Stimulated activated CD4-positive, alpha-beta T cell treated with anti-CD3 and anti-CD28 coated beads, Interleukin-2, amount 100 ng/mL, for 4 hours (primary cell): ENCODE data around the gene BSN.
"Not testable (repeated sequence)": the region's sequence is repeated elsewhere in the genome, so short reads cannot be mapped to it uniquely, and the experiment has no call there.

Experiments used
- DNase-seq: peaks from one replicate; pipeline ENCODE4 v3.0.0-alpha.2; 2020; ENCODE audit warnings: low read depth

Gene BSN

DNA sequence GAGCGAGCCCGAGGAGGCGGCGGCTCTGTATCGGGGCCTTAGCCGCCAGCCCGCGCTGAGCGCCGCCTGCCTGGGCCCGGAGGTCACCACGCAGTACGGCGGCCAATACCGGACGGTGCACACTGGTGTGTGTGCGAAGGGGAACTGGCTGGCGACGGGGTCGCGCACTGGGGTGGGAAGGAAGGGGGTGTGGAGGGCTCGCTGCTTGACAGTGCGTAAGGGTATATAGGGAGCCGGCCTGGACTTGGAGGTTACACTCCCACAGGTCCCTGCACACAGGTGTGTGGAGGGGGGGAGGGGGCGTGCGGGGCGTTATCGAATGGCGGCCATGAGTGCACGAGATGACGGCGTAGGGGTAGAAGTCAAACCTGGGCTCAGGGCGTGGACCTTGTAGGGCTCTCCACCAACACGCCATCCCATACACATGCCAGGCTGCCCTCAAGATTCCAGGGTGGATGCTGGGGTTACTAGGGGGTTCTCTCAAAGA lies 120.3 kb downstream of the BSN start:
- DNase-seq = peak; percentile 21

- DNase-seq = no peak
Measured at GRCh38 chr3:49675912-49676311, 121.6 kb downstream of the BSN start.

DNA sequence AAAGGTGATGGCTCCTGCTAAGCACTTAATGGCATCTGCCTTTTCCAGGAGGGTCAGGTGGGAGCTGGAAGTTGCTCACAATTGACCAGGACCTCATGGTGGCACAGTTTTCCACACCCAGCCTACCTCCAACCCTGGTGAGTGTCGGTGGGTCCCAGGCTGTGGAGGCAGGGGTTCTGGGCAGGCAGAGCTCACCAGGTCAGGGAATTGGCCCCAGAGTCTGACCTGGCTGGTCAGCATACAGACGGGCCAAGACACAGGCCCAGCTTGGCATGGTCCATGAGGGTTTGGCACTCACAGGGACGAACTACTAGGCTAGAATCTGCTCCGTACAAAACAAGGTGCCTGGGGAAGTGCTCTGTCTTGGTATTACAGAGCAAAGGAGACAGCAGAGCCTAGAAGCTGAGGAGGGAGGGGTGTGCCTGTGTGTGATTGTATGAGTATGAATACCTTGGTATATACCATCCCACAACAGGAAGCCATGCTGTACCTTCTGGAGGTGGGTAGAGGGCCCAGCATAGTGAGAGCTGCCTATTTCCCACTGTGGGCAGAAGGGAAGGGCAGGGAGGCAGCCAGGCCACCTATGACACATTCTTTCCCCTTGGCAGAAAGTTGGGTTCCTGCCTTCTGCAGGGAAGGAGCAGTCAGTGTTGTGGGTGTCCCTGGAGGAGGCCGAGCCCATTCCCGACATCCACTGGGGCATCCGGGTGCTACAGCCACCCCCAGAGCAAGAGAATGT lies 126.4 kb downstream of the BSN start:
- no peak for DNase-seq

- no peak for DNase-seq
Measured at GRCh38 chr3:49681232-49681522, 126.9 kb downstream of the BSN start.

DNA sequence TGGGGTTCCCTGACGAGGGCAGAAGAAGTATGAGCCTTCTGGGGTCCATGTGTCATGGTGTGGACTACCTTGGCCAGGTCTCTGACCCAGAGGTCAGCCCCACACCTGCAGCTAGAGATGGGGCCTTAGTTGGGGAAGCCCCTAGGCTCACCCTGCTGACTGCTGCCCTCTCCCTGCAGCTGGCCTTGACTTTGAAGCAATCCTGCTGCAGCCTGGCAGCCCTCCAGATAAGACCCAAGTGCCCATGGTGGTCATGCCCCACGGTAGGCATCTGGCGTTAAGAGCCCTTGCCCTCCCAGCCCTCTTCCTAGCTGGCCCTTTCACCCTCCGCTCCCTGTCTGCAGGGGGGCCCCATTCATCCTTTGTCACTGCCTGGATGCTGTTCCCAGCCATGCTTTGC lies 127.3 kb downstream of the BSN start:
- DNase-seq = no peak

DNA sequence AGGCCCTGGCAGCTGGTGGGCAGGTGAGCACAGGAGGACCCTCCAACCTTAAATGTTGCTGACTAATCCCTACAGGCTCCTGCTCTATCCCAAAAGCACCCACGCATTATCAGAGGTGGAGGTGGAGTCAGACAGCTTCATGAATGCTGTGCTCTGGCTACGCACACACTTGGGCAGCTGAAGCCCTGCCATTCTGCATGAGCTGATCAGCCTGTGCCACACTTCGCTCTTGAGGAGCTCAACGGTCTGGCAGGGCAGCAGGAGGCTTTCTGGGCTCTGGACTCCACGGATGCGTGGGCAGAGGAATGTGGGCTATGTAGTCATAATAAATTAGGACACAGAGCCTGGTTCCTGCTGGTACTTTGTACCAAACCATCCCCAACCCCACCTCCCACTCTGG lies 128.9 kb downstream of the BSN start:
- no peak for DNase-seq

- DNase-seq = not testable (repeated sequence)
Measured at GRCh38 chr3:49684453-49684852, 130.2 kb downstream of the BSN start.

DNA sequence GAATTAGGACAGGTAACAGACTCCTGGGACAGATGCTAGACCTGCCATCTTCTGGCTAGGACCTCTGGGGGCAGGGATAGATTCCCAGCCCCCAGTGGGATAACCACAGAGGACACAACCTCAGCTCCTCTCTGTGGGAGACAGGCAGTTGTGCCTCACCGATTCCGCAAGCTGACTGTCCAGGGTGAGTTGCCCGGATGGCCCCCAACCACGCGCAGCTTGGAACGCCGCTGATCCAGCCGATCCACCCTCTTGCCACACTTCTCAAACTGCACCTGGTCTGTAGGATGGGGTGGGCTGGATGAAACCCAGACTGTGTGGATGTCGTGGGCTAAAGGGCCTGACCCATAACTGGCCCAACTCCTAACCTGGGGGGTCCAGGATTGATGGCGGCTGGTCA lies 130.8 kb downstream of the BSN start:
- DNase-seq = not testable (repeated sequence)

DNA sequence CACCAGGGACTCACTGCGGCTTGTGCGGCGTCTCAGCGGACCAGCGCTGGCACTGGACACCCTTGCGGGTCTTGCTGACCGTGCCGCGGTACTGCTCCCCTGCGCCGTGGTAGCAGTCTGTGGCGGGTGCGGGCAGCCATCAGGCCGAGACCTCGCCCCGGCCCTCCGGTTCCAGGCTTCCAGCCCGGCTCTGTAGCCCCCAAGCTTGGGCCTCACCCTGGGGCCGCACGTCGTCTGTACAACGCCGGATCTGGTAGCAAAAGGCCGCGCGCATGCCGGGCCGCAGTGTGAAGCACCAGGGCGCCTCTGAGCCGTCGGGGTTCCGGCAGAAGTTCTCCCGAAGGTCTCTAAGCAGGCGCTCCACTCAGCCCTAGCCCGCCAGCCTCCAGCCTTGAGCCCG lies 131.6 kb downstream of the BSN start:
- DNase-seq = not testable (repeated sequence)

GRCh38 chr3:49686346-49686745 lies 132.1 kb downstream of the BSN start:
- DNase-seq = not testable (repeated sequence)

DNA sequence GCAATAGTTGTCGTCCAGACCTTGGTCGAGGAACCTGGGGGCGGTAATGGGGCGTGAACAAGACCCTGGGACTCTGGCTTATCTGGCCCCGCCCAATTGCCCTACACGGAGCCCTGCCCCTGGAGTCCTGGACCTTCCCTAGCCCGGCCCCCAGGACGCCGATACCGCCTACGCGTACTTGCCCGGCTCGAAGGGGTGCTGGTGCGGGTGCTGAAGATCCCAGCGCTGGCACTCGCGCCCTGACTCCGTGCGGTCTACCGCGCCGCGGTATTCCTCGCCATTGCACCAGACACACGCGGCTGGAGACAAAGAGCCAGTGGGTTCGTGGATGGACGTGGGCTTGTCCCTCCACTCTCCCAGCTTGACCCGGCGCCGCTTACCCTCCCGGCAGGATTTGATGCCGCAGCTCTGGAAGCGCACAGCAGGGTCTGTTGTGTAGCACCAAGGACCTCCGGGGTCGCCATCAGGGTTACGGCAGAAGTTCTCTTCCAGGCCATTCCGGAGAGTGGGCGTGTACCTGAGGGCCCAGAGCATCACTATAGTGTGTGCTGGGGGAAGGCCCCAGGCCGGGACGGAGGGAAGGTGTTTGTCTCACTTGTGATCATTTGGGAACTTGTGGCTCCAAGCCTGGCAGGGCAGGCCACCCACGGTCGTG lies 132.6 kb downstream of the BSN start:
- peak; percentile 18 for DNase-seq

DNA sequence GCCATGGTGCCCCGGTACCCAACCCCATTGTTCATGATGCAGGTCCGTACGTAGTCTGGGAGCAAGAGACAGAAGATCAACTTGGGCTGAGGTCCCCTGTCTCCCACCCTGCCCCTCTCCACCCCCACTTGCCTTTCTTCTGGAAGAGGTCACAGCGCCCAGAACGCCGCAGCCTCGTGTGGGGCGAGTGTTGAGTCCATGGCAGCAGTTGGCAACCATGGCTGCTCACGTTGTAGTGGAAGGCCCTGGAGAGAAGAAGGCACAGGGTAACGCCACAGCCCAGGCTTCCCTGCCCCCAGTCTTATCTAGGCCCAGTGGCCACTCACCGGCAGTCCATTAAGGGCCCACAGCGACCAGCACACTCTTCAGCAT lies 133.1 kb downstream of the BSN start:
- not testable (repeated sequence) for DNase-seq

- DNase-seq = not testable (repeated sequence)
Measured at GRCh38 chr3:49688338-49689045, 134.2 kb downstream of the BSN start.

DNA sequence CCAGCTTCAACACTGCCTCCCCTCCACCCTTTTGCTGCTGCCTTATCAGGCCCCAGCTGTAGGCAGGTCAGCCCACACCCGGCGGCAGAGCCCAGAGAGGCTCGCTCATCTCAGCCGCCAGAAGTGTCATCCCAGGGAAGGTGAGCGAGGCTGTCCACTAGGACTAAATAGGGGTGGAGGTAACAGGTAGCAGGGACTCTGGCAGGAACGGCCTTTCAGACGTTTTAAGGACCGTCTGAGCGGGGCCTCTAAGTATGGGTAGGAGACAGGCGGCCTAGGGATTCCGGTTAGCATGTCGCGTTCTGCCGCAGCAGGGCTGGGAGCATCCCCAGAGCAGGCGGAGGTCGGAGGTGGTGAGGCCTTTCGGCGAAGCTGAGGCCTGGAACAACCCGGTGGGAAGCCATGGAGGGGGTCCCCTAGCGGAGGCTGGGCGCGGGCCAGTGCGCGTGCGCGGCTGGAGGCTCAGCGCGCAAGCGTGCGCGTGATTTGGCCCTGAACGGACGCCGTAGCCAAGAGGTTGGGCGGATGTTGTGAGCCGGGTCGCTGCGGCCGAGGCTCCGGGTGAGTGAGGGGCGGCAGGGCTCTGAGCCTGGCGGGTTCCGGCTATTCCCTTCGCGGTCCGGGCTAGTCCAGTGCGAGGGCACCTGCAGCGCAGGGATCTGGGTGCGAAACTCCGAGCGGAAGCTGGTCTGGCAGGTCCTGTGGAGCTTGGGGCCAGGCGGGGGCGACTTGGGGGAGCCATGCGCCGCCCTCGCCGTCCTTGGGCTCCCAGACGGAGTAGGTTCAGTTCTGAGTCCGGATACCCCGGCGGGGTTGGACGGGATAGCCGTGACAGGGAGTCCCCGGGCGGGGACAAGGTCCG lies 135.0 kb downstream of the BSN start, which contains the start of the genes MST1 and RNF123:
MST1 (minus strand) TSS at position 429 of the 862 bp plus-strand sequence. CDS start 783 bp downstream, outside the sequence.
RNF123 (plus strand) TSS at position 512 of the 862 bp plus-strand sequence. CDS start 1,609 bp downstream, outside the sequence.
- DNase-seq = peak; percentile 83

DNA sequence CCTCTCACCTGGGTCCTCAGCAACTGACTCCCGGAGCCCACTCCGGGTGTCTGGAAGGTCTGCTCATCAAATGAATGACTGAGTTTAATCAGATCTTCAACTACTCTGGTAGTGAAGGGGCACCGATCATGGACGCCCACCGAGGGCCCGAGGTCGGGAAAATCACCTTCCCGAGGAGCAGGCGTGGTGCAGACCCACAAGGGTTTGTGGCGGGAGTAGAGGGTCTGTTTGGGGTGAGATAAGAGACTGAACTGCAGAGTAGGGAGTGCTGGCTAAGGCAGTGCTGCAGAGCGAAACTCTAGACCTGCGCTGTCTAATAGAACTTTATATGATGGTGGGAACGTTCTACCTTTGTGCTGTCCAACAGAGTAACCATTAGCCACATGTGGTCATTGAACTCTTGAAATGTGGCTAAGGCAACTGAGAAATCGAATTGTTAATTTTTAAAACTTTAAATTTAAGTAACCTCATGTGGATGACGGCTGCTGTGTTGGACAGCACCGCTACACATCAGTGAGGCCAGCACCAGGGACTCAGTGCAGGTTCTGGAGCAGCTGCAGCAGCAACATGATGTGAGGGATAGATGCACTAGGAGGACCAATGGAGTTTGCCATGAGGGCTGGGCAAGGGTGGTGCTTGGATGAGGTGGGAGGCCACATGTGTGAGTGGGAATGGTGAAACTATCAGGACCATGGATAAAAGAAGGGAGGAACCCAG lies 135.8 kb downstream of the BSN start:
- not testable (repeated sequence) for DNase-seq

DNA sequence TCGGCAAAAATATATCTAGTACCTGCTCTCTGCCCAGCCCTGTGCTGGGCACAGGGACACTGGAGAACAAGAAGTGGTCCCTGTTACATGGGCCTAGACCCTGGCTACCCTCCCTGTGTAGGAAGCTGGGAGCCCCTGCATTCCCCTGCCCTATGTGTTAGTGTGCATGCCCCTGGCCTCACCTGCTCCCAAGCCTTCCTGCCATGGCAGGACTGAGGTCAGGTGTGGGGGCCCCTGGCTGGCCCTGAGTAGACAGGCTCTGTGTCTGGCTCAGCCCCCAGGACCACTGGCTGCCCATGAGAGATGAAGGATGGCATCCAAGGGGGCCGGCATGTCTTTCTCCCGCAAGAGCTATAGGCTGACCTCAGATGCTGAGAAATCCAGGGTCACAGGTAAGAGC lies 136.6 kb downstream of the BSN start:
- not testable (repeated sequence) for DNase-seq

DNA sequence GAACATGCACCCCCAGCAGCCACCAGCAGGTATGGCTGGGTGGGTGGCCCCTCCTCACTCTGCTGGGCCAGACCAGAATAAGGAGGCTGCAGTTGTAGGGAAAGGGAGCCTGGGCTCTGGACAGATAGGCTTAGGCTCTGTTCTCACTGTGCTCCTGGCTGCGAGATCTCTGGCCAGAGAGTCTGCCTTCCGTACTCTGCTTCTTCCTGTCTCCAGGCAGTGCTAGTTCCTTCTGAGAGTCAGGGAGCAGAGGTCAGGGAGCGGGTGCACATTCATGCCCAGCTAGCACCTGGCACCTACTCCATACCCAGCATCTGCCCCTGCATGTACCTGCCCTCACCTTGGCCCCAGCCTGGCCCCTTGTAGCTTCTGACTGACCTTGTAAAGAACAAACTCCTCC lies 137.2 kb downstream of the BSN start:
- not testable (repeated sequence) for DNase-seq

DNA sequence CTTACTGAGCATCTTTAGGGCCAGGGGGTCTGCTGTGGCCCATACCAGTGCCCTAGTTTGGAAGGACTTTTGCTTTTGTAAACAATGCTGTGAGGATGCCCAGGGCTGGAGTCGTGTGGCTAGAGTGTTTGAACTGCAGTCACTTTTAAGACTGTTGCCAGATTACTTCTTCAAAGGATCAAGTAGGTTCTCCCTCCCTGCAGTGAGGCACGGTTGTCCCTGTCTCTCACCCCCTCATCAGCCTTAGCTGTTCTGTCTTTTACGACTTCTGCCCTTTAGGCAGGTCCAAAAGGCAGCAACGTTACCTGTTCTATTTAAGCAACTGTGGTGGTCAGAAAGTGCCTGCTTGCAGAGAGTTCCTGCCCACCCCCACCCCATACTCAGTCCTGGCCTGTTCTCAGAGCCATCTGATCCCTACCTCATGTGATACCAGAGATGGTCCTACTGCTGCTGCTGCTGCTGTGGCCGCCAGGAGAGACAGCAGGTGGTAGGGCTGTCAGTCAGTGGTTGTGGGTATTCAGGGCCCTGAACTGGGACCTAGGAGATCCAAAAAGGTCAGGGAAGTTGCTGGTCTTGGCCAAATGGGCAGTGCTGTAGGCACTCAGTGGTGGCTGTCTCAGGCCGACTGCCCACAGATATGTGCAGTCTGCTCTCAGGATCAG lies 140.3 kb downstream of the BSN start:
- not testable (repeated sequence) for DNase-seq

DNA sequence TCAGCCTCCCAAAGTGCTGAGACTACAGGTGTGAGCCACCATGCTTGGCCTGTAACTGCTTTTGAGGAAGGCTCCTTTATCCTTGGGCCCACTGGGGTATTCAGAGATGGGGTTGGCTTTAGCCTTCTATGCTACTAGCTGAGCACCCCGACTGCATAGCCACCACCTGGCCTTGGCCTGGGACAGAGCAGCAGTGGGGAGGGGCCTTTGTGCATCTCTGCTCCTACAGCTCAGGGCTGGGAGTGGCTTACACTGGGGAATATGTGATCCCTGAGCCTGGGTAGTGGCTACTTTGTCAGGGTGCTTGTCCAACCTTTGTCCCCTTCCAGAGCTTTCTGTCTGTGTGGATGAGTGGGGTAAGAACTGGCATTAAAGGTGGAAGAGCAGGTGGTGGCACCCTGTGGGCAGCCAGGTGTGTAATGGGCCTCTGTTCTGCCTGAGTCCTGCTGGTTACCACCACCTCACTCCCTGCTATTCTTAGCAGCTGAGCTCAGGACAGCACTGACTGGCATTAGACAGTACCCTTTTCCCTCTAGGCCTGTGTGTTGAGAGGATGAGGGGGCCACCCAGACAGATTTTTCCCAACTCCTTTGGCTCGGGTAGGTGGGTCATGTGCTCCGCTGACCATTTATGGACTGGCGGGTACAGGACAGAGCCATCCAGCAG lies 141.2 kb downstream of the BSN start:
- DNase-seq = not testable (repeated sequence)
